Liver (tissue), 3 donors: ENCODE measurements around the gene PATZ1.

Experiments used
- EGR1 ChIP-seq, 2 donors: IDR thresholded peaks; 2 replicates each; pipeline ENCODE4 v1.6.1; 2016 to 2018; ENCODE audit warnings: antibody characterized with exemption in 2 of 2, low read depth in 2 of 2
- GABPA ChIP-seq, 2 donors: IDR thresholded peaks in 1 of 2; conservative IDR thresholded peaks in 1 of 2; 2 replicates each; pipeline ENCODE4 v1.6.1; 2016; ENCODE audit warnings: antibody characterized with exemption in 2 of 2, mild to moderate bottlenecking in 1 of 2, moderate library complexity in 1 of 2
- JUND ChIP-seq, 2 donors: IDR thresholded peaks; 2 replicates each; pipeline ENCODE4 v1.6.1; 2016; ENCODE audit warnings: antibody characterized with exemption in 2 of 2
- NR2F2 ChIP-seq: IDR thresholded peaks from 2 replicates; pipeline ENCODE4 v1.6.1; 2016; ENCODE audit warnings: antibody characterized with exemption
- RAD21 ChIP-seq, 2 donors: IDR thresholded peaks; 2 replicates each; pipeline ENCODE4 v1.6.1; 2016; ENCODE audit warnings: antibody characterized with exemption in 2 of 2, mild to moderate bottlenecking in 2 of 2
- REST ChIP-seq: IDR thresholded peaks from 2 replicates; pipeline ENCODE4 v1.6.1; 2016; ENCODE audit warnings: antibody characterized with exemption, mild to moderate bottlenecking
- TAF1 ChIP-seq: conservative IDR thresholded peaks from 2 replicates; pipeline ENCODE4 v1.6.1; 2016; ENCODE audit warnings: antibody characterized with exemption, mild to moderate bottlenecking
- TF ChIP-seq, protein P1 (sequence below): fragments of 150-350 bp; IDR thresholded peaks from 2 replicates; pipeline ENCODE4 v1.5.1; 2017; ENCODE audit warnings: improper control_type of control experiment, low read depth, low read length; ENCODE audit not compliant: missing input control
- TF ChIP-seq, protein P2 (sequence below): IDR thresholded peaks from 2 replicates; pipeline ENCODE4 v1.6.1; 2016; ENCODE audit warnings: antibody characterized with exemption
- donor health status: healthy.
- donor health status: healthy.

DNA sequence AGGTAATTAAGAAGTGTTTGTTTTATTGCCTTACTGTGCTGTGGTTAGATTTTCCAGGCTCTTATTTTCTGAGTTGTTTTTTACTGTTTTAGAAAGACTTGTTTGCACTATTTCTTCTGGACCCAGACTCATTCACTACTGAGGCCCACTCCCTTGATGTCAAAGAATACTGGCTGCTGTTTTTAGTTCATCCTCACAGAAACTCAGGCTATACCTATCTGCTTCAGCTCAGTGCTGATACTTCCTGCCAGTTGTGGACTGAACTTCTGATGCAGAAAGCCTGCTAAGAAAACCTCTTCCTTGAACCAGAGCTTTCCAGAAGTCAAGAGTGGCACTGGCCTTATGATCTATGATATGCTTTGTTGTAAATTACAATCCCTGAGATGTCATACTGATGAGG, 38.0 kb downstream of the PATZ1 start:
- TF ChIP-seq, protein P1, sequence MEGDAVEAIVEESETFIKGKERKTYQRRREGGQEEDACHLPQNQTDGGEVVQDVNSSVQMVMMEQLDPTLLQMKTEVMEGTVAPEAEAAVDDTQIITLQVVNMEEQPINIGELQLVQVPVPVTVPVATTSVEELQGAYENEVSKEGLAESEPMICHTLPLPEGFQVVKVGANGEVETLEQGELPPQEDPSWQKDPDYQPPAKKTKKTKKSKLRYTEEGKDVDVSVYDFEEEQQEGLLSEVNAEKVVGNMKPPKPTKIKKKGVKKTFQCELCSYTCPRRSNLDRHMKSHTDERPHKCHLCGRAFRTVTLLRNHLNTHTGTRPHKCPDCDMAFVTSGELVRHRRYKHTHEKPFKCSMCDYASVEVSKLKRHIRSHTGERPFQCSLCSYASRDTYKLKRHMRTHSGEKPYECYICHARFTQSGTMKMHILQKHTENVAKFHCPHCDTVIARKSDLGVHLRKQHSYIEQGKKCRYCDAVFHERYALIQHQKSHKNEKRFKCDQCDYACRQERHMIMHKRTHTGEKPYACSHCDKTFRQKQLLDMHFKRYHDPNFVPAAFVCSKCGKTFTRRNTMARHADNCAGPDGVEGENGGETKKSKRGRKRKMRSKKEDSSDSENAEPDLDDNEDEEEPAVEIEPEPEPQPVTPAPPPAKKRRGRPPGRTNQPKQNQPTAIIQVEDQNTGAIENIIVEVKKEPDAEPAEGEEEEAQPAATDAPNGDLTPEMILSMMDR = no peak
- TF ChIP-seq REST (no peak), NR2F2 (no peak), JUND (IDR thresholded peaks at IDR 0.05) (no peak), EGR1 (IDR thresholded peaks at IDR 0.05; ENCODE audit: low read depth in 2 of 2) (no peak), GABPA (IDR thresholded peaks at IDR 0.05 in 1 of 2, conservative IDR thresholded peaks at IDR 0.05 in 1 of 2) (no peak), TAF1 (no peak), RAD21 (IDR thresholded peaks at IDR 0.05) (no peak)
- TF ChIP-seq, protein P2, sequence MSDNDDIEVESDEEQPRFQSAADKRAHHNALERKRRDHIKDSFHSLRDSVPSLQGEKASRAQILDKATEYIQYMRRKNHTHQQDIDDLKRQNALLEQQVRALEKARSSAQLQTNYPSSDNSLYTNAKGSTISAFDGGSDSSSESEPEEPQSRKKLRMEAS = no peak
